Measurements from ENCODE around the gene EBPL.

Gene EBPL

DNA sequence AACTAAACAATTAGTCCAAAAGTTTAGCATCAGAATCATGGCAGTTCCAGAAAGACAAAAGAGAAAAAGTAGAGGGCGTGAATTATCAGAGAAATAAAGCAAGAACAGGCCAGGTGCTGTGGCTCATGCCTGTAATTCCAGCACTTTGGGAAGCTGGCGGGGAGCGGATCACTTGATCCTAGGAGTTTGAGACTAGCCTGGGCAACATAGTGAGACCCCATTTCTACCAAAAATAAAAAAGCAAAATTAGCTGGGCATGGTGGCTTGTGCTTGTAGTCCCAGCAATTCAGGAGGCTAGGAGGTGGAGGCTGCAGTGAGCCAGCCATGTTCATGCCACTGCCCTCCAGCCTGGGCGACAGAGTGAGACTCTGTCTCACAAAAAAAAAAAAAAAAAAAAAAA lies 44.6 kb downstream of the EBPL start:
- TF ChIP-seq TAF1 (IDR thresholded peaks at IDR 0.05; ENCODE audit: borderline replicate concordance, insufficient read depth, low read length) (no peak), POLR2AphosphoS5 (IDR thresholded peaks at IDR 0.05; ENCODE audit: low read depth, low read length) (no peak), SIN3A (IDR thresholded peaks at IDR 0.05; ENCODE audit: borderline replicate concordance, insufficient read depth, low read length) (no peak), FOXP2 (optimal IDR thresholded peaks at IDR 0.05; ENCODE audit: borderline replicate concordance, extremely low read depth, extremely low read length, insufficient read depth) (no peak)
- TF ChIP-seq, protein P1, sequence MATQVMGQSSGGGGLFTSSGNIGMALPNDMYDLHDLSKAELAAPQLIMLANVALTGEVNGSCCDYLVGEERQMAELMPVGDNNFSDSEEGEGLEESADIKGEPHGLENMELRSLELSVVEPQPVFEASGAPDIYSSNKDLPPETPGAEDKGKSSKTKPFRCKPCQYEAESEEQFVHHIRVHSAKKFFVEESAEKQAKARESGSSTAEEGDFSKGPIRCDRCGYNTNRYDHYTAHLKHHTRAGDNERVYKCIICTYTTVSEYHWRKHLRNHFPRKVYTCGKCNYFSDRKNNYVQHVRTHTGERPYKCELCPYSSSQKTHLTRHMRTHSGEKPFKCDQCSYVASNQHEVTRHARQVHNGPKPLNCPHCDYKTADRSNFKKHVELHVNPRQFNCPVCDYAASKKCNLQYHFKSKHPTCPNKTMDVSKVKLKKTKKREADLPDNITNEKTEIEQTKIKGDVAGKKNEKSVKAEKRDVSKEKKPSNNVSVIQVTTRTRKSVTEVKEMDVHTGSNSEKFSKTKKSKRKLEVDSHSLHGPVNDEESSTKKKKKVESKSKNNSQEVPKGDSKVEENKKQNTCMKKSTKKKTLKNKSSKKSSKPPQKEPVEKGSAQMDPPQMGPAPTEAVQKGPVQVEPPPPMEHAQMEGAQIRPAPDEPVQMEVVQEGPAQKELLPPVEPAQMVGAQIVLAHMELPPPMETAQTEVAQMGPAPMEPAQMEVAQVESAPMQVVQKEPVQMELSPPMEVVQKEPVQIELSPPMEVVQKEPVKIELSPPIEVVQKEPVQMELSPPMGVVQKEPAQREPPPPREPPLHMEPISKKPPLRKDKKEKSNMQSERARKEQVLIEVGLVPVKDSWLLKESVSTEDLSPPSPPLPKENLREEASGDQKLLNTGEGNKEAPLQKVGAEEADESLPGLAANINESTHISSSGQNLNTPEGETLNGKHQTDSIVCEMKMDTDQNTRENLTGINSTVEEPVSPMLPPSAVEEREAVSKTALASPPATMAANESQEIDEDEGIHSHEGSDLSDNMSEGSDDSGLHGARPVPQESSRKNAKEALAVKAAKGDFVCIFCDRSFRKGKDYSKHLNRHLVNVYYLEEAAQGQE (IDR thresholded peaks at IDR 0.05; ENCODE audit: insufficient read depth in 1 of 2, low read depth in 2 of 2, low read length in 2 of 2) = no peak

DNA sequence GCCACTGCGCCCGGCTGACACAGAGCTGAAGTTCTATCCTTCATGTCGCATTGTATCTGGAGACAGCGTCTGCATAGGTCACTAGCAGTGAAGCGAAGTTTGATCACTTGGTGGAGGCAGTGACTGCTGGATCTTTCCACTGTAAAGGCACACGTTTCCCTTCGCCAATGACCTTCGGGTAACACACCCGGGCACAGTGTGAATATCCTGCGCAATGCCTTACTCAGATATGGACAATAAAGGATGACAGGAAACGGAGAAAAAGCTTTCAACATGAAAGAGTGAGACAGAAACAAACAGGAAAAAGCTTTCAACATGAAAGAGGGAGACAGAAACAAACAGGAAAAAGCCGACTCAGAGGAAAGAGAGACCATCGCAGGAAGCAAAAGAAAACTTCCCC lies 45.8 kb downstream of the EBPL start:
- TF ChIP-seq POLR2AphosphoS5 (IDR thresholded peaks at IDR 0.05; ENCODE audit: low read depth, low read length) (no peak), FOXP2 (optimal IDR thresholded peaks at IDR 0.05; ENCODE audit: borderline replicate concordance, extremely low read depth, extremely low read length, insufficient read depth) (no peak), SIN3A (IDR thresholded peaks at IDR 0.05; ENCODE audit: borderline replicate concordance, insufficient read depth, low read length) (no peak), TAF1 (IDR thresholded peaks at IDR 0.05; ENCODE audit: borderline replicate concordance, insufficient read depth, low read length) (no peak)
- TF ChIP-seq, protein P1 (IDR thresholded peaks at IDR 0.05; ENCODE audit: insufficient read depth in 1 of 2, low read depth in 2 of 2, low read length in 2 of 2) = no peak

DNA sequence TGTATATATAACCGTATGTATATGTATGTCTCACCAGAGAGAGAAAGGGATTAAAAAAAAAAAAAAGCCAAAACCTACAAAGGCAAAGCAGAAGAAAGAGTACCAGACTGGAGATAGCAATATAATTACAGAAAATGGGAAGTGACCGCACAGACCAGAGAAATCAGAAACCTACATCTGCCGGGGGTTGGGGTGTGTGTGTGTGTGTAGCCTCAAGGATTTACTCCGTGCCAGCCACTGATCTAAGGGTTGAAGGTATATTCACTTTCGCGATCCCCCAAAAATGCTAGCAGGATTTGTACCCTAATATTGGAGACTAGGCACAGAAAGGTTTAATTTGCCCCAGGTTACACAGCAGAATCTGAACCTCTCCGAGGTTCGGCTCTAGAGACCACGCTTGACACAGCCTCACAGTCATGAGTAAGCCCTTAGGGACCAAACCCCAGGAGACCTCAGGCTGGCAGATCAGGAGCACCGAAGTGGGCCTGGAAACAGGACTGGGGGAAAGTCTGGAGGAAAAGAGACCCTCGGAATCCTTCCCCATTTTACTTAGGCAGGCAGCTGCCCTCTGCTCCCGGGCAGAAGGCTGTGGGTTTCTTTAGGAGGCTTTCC lies 48.1 kb downstream of the EBPL start:
- TF ChIP-seq TAF1 (IDR thresholded peaks at IDR 0.05; ENCODE audit: borderline replicate concordance, insufficient read depth, low read length) (no peak), POLR2AphosphoS5 (IDR thresholded peaks at IDR 0.05; ENCODE audit: low read depth, low read length) (no peak), FOXP2 (optimal IDR thresholded peaks at IDR 0.05; ENCODE audit: borderline replicate concordance, extremely low read depth, extremely low read length, insufficient read depth) (no peak), SIN3A (IDR thresholded peaks at IDR 0.05; ENCODE audit: borderline replicate concordance, insufficient read depth, low read length) (no peak)
- TF ChIP-seq, protein P1 (IDR thresholded peaks at IDR 0.05; ENCODE audit: insufficient read depth in 1 of 2, low read depth in 2 of 2, low read length in 2 of 2) = no peak

DNA sequence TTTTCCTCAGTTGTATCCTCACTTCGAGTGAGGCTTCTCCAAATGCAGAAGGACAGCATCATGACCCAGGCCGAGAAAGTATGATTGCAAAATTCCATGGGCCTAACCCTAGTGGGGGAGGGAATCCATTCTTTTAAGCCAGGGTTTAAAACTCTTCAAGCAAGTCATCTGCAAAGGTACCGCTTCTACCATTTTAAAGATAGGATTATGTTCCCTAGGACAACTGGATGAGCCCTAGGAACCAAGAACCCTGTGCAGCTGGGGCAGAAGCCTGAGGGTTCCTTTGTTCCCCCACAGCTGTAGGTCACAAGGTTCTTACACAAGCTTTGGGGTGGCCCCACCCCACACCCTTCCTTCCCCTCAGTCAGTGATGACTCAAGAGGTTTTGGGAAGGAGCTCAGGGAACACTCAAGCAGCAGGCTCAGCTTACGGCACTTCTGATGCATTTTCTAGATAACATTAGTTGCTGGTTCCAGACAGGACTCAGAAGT lies 49.4 kb downstream of the EBPL start:
- TF ChIP-seq, protein P1 (IDR thresholded peaks at IDR 0.05; ENCODE audit: insufficient read depth in 1 of 2, low read depth in 2 of 2, low read length in 2 of 2) = no peak
- TF ChIP-seq TAF1 (IDR thresholded peaks at IDR 0.05; ENCODE audit: borderline replicate concordance, insufficient read depth, low read length) (no peak), SIN3A (IDR thresholded peaks at IDR 0.05; ENCODE audit: borderline replicate concordance, insufficient read depth, low read length) (no peak), POLR2AphosphoS5 (IDR thresholded peaks at IDR 0.05; ENCODE audit: low read depth, low read length) (no peak), FOXP2 (optimal IDR thresholded peaks at IDR 0.05; ENCODE audit: borderline replicate concordance, extremely low read depth, extremely low read length, insufficient read depth) (no peak)
